Stimulated activated naive CD4-positive, alpha-beta T cell treated with Interleukin-2 at 50 U/mL for 16 hours (primary cell): Measurements from ENCODE around the gene ABCA2.
"Not testable (repeated sequence)": the region's sequence is repeated elsewhere in the genome, so short reads cannot be mapped to it uniquely, and the experiment has no call there.

Experiments
- DNase-seq: peaks from one replicate; lab custom pipeline; 2025; lab: John Stamatoyannopoulos, UW

Gene ABCA2

GRCh38 chr9:137064027-137064879 lies 36.2 kb upstream of the ABCA2 start:
- peak; percentile 44 for DNase-seq

GRCh38 chr9:137063311-137064026 lies 35.4 kb upstream of the ABCA2 start:
- no peak for DNase-seq

- DNase-seq, result not testable (repeated sequence)
These were observed 34.8 kb upstream of the ABCA2 start for GRCh38 chr9:137062798-137063197.

- no peak for DNase-seq
These were observed 34.3 kb upstream of the ABCA2 start for GRCh38 chr9:137062384-137062783.

- no peak for DNase-seq
These were observed 30.6 kb upstream of the ABCA2 start for GRCh38 chr9:137058521-137059234.

GRCh38 chr9:137057545-137057944 lies 29.5 kb upstream of the ABCA2 start:
- no peak for DNase-seq

GRCh38 chr9:137056739-137057415 lies 28.8 kb upstream of the ABCA2 start:
- no peak for DNase-seq

GRCh38 chr9:137055385-137056364 lies 27.6 kb upstream of the ABCA2 start:
- DNase-seq, result no peak

- no peak for DNase-seq
These were observed 26.9 kb upstream of the ABCA2 start for GRCh38 chr9:137054932-137055384.

GRCh38 chr9:137053944-137054931 lies 26.2 kb upstream of the ABCA2 start, which contains the start of gene ENTPD2:
TSS of gene ENTPD2 (minus strand) at chr9:137054061. CDS start at chr9:137053997, 64 bp downstream.
- peak; percentile 16 for DNase-seq

GRCh38 chr9:137052998-137053943 lies 25.2 kb upstream of the ABCA2 start:
- DNase-seq, result no peak

- DNase-seq, result no peak
These were observed 24.3 kb upstream of the ABCA2 start for GRCh38 chr9:137052293-137052692.

- no peak for DNase-seq
These were observed 23.2 kb upstream of the ABCA2 start for GRCh38 chr9:137051145-137051724.

- DNase-seq, result no peak
These were observed 22.5 kb upstream of the ABCA2 start for GRCh38 chr9:137050570-137050969.

- DNase-seq, result peak; percentile 31
These were observed 21.8 kb upstream of the ABCA2 start for GRCh38 chr9:137049544-137050449.

GRCh38 chr9:137048655-137049543 lies 20.9 kb upstream of the ABCA2 start:
- DNase-seq, result no peak
